ENCODE measurements around the gene UQCC2. TPM values are rescaled to one million over a fixed set of nuclear protein-coding genes. Genes with fewer than 3 reads are reported as not detected.

UQCC2 gene
- 19.7 and 20.1 TPM in 2 replicates for total RNA-seq

GRCh38 chr6:33711140-33712129, at the start of gene UQCC2:
UQCC2 (minus strand) TSS chr6:33711700; CDS start chr6:33711686, 14 bp downstream.

GRCh38 chr6:33746651-33747100, 35.2 kb upstream of the UQCC2 start, which contains the start of gene IP6K3:
IP6K3 (minus strand) TSS chr6:33746905; CDS start chr6:33735476, 11,429 bp downstream.

Small RNAs within 50 kb of the gene (small RNA-seq; reads per million reads assigned to genes)
- gene MIR3934 = not detected

Other genes starting within 250 kb of the UQCC2 start
- 11.5 and 12.7 TPM in 2 replicates for gene BAK1, start 131.4 kb downstream of the UQCC2 start, total RNA-seq
- gene ITPR3, start 90.4 kb downstream of the UQCC2 start, total RNA-seq = 68.0 and 88.5 TPM in 2 replicates
- not detected in 2 replicates for gene IP6K3, start 35.2 kb upstream of the UQCC2 start, total RNA-seq
- gene LEMD2, start 77.4 kb upstream of the UQCC2 start, total RNA-seq = 30.2 and 31.2 TPM in 2 replicates
- gene MLN, start 92.3 kb upstream of the UQCC2 start, total RNA-seq = not detected in 2 replicates

All from articular chondrocyte of knee joint (primary cell).